GM19452 (cell line): Measurements from ENCODE around the gene DCTN3.
A peak's percentile ranks its signal among the peaks of the same experiment; 100 is the strongest.

Source experiments
- ATAC-seq: cut with Tn5 transposase; IDR thresholded peaks from one replicate; pipeline ENCODE4 v1.9.1; 2021; ENCODE audit not compliant: unreplicated experiment

DCTN3 gene

DNA sequence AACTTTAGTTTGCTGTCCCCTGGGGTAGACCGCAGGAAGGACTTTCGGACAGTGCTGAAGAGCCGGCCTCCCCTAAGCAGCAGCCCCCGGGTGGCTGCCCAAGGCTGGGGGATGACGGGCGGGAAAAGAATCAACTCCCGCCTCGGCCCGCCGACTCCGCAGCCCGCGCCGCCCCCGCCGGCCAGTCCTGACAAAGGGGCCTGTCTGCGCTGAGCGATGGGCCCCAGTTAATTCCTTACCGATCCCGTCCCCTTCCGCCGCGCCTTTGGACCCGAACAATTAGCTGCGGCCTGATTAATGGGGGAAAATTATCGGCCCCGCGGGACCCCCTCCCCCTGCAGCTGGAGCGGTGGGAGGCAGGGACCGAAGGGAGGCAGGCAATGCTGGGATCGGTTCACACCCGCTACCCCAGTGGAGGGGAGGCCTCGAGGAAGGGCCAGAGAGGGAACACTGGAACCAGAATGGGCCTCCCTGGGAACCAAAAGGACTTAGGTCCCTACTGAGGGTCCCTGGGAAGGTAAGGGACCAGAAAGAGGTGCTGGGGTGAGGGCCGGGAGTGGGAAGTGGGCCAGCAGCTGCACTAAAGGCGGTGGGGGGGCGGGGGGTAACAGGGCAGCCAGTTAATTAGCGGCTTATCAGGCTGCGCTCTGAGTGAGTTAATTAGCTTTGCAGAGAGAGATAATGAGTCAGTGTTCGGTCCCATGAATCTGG is 4.3 kb upstream of the DCTN3 start:
- ATAC-seq: no peak

GRCh38 chr9:34623374-34624235 is 3.3 kb upstream of the DCTN3 start:
- ATAC-seq: no peak

GRCh38 chr9:34615132-34615531 is 5.2 kb downstream of the DCTN3 start:
- no peak for ATAC-seq

DNA sequence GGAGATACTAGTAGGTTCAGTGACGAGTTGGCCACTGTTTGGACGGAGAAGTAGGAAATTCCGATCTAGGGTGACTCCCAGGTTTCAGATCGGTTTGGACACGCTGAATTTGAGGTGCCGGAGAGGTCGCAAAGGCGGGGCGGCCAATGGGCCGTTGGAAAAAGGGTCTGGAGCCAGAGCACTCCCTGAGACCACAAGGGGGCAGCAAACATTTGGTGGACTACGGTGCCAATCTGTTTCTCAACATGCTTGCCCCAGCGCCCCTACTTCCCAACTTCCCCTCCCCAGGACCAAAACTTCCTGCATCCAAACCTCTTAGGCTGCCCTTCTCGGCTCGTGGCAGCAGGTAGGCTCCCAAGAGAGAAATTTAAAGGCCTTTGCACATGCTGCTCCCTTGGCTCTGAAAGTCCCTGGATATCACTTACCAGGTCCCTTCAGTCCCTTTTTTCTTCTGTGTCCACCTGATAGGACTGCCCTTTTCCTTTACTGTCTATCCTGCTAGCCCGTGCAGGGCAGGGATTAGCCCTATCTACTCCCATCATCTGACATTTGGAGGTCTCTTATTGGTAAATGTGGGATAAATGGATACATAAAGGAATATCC is 7.4 kb downstream of the DCTN3 start:
- ATAC-seq: no peak

- peak; percentile 84 for ATAC-seq
These were observed 8.2 kb downstream of the DCTN3 start, which contains the start of gene RPP25L for GRCh38 chr9:34611811-34612787. TSS of gene RPP25L (minus strand) at chr9:34612097. CDS start at chr9:34611296, 801 bp downstream.

- no peak for ATAC-seq
These were observed 9.0 kb downstream of the DCTN3 start for GRCh38 chr9:34611251-34611810.

DNA sequence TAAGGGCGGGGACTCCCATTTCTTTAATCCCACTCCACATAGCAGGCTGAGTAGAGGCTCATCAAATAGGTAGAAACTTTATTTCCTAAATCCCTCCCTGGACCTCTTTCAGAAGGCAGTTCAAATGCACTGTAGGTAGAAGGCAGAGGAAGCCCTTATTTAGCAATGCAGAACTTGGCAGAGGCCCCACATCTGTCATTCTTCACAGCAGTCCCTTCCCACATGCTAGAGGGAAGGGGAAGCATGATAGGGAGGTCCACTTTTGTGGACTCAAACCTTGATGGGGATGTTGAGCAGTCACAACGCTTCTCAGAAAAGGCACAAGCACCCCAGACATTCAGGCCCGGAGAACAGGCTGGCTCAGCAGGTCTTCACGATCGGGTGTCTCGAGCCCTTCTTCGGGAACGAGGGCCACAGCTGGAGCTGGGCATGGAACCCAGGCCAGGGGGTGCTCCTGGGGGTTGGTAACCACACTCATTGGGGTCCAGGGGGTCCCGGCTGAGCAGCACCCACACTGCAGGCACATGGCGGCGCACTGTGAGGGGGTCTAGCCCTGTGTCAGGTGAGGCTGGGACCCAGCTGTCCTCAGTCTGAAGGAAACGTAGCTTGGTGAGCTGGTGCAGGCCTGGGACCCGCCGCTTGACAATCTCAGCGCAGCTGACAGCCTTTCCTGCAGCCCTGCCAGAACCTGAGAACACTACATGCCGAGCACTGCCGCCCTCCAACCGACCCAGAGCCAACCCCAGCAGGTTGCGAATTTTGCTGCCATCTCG is 9.7 kb downstream of the DCTN3 start:
- ATAC-seq: no peak

GRCh38 chr9:34607331-34607730 is 13.0 kb downstream of the DCTN3 start:
- ATAC-seq: no peak

DNA sequence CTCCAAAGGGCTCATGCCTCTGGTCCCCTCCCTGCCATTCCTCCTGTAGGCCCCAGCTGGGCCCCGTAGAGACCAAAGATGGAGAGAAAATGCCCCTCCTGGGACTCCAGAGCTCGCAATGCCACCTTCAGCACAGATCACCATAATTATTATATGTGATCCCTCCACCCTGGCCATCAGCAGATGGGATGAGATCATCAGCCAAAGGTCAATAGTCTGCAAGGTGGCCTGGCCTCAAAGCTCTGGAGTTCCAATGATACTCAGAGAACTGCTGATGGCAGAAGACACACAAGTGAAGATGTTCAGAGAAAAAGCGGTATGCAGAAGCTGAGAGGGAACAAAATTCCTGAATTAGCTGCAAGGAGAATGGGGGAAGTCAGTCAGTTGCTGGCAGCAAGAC is 13.4 kb downstream of the DCTN3 start:
- ATAC-seq: no peak

DNA sequence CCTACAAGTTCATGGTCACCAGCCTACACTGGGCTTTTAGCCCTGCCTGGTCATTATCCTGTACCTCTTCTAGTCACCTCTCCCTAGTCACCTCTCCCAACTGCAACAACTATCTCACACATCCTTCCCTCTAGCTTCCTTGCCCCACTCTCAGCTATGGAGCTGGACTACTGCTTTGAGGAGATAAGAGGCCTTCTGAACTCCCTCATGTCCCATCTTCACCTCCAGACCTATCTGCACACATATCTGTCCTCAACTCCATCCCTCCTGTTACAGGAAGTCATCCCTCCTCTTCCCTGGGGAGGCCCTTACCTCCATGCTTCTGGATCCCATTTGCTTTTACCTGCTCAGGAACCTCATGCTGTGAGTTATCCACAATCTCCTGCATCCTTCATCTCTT is 14.1 kb downstream of the DCTN3 start:
- ATAC-seq: no peak

DNA sequence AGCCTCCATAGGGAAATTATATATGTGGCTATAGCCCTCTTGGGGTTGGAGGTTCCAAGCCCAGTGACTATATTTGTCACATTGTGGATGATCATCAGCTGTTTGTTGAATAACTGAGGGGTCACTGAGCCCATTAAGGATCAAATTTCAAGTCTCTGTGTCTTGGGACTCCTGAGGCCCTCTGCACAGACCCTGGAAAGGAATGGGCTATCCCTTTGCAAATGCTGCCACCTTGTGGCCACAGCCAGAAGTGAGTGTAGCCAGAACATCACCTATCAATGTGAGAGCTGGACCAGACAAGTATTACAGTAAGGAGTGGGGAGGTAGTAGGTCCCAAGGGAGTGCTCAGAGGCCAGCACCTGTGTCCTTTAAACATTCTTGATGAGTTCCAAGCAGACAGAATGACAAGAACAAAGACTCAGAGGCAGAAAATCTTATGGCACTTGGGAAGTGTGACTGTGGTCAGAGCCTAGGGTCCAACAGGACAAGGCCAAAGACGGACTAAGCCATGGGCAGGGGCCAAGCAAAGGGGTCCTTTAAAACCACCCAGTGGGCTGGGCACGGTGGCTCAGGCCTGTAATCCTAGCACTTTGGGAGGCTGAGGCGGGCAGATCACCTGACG is 16.6 kb downstream of the DCTN3 start:
- ATAC-seq: peak; percentile 56

- ATAC-seq: no peak
These were observed 18.2 kb downstream of the DCTN3 start for GRCh38 chr9:34601937-34602573.

DNA sequence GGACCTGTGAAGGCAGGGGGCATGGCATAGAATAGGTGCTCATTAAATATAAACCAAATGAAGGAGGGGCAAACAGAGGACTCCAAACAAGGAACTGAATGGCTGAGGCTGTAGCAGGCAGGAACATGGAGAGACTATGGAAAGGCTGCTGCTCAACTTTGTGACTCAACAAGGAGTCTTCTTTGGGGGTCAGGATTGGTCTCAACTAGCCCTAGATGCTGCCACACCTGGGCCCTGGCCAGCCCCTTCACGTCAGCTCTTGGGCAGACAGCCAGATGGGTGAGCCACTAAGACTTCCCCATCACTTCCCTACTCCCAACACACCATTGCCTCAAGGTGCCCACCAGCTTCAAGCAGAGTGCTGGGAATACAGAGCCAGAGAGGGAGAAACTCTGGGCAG is 19.4 kb downstream of the DCTN3 start:
- no peak for ATAC-seq

- ATAC-seq: no peak
These were observed 20.7 kb downstream of the DCTN3 start for GRCh38 chr9:34599546-34599945.

- no peak for ATAC-seq
These were observed 26.1 kb downstream of the DCTN3 start for GRCh38 chr9:34594177-34594576.

DNA sequence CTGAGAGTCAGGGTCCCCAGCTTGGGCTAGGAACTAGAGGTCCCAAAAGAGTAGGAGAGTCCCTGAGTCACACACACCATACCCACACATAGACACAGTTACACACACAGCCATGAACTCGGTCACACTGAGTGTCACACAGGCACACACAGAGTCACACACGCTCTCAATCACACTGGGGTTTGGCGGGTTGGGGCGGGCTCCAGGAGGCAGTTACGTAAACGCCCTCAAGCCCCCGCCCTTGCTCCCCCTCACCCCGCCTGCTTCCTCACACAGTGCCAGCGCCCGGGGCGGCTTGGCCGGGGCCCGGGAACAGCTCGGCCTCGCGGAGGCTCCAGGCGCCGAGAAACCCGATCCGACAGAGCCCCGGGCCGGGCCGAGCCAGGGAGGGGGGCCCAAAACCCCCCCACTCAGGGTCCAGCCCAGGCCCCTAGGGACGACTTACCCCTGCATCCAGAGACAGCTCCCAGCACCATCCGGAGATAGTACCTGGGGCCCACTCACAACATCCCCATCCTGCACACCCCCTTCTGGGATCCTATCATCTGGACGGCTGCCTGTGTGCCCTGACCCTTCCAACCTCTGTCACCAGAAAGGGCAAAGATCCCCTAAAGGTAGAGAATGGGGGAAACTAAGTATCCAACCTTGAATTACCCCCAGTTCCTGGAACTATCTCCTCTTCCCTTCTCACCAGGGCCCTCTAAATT is 27.2 kb downstream of the DCTN3 start:
- ATAC-seq: no peak

GRCh38 chr9:34591917-34592866 is 28.1 kb downstream of the DCTN3 start:
- no peak for ATAC-seq
